ENCODE data around the gene ISOC2. TPM values are rescaled to one million over a fixed set of nuclear protein-coding genes. Genes with fewer than 3 reads are reported as not detected.

Gene ISOC2
- total RNA-seq, 4 donors from 2014 or later: 44.7 to 97.2 (median 87.5) TPM

DNA sequence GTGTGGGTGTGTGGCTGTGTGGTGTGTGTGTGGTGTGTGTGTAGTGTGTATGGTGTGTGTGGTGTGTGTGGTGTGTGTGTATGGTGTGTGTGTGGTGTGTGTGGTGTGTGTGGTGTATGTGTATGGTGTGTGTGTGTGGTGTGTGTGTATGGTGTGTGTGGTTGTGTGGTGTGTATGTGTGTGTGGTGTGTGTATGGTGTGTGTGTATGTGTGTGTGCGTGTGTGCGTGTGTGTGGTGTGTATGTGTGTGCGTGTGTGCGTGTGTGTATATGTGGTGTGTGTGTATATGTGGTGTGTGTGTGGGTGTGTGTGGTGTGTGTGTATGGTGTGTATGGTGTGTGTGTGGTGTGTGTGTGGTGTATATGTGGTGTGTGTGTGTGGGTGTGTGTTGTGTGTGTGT is 26.4 kb downstream of the ISOC2 start:
- no peaks in the 10 kb centered on the region for H3K9me3 ChIP-seq
- peaks cover 79% of the 10 kb centered on the region for H3K27me3 ChIP-seq
- no peaks in the 10 kb centered on the region for H3K36me3 ChIP-seq
- TF ChIP-seq POLR2A (IDR thresholded peaks at IDR 0.05) (no peak), EP300 (IDR thresholded peaks at IDR 0.05) (no peak), POLR2AphosphoS5 (IDR thresholded peaks at IDR 0.05) (no peak)
- TF ChIP-seq, protein P1, sequence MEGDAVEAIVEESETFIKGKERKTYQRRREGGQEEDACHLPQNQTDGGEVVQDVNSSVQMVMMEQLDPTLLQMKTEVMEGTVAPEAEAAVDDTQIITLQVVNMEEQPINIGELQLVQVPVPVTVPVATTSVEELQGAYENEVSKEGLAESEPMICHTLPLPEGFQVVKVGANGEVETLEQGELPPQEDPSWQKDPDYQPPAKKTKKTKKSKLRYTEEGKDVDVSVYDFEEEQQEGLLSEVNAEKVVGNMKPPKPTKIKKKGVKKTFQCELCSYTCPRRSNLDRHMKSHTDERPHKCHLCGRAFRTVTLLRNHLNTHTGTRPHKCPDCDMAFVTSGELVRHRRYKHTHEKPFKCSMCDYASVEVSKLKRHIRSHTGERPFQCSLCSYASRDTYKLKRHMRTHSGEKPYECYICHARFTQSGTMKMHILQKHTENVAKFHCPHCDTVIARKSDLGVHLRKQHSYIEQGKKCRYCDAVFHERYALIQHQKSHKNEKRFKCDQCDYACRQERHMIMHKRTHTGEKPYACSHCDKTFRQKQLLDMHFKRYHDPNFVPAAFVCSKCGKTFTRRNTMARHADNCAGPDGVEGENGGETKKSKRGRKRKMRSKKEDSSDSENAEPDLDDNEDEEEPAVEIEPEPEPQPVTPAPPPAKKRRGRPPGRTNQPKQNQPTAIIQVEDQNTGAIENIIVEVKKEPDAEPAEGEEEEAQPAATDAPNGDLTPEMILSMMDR (IDR thresholded peaks at IDR 0.05): no peak
- DNase-seq (ENCODE audit: low spot score in 2 of 2): no peak
- 98% methylated on average over 4 of the region's 4 CpGs for WGBS
- H3K27ac ChIP-seq: no peak overlapping the region
- peaks cover 4% of the 10 kb centered on the region for H3K4me1 ChIP-seq
- H3K4me3 ChIP-seq: no peak overlapping the region

DNA sequence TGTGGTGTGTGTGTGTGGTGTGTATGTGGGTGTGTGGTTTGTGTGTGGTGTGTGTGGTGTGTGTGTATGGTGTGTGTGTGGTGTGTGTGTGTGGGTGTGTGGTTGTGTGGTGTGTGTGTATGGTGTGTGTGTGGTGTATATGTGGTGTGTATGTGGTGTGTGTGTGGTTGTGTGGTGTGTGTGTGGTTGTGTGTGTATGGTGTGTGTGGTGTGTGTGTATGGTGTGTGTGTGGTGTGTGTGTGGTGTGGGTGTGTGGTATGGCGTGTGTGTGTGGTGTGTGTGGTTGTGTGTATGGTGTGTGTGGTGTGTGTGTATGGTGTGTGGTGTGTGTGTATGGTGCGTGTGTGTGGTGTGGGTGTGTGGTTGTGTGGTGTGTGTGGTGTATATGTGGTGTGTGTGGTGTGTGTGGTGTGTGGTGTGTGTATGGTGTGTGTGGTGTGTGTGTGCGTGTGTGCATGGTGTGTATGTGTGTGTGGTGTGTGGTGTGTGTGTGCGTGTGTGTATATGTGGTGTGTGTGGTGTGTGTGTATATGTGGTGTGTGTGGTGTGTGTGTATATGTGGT is 27.0 kb downstream of the ISOC2 start:
- Histone ChIP-seq H3K9me3 (no peaks in the 10 kb centered on the region), H3K36me3 (no peaks in the 10 kb centered on the region), H3K4me1 (peaks cover 4% of the 10 kb centered on the region), H3K27ac (no peak overlapping the region), H3K27me3 (peaks cover 79% of the 10 kb centered on the region), H3K4me3 (no peak overlapping the region)
- no peak for TF ChIP-seq POLR2A (IDR thresholded peaks at IDR 0.05)
- TF ChIP-seq, protein P1 (IDR thresholded peaks at IDR 0.05): no peak
- TF ChIP-seq EP300 (IDR thresholded peaks at IDR 0.05): no peak
- 67% methylated on average over 4 of the region's 4 CpGs for WGBS
- DNase-seq (ENCODE audit: low spot score in 2 of 2): no peak

DNA sequence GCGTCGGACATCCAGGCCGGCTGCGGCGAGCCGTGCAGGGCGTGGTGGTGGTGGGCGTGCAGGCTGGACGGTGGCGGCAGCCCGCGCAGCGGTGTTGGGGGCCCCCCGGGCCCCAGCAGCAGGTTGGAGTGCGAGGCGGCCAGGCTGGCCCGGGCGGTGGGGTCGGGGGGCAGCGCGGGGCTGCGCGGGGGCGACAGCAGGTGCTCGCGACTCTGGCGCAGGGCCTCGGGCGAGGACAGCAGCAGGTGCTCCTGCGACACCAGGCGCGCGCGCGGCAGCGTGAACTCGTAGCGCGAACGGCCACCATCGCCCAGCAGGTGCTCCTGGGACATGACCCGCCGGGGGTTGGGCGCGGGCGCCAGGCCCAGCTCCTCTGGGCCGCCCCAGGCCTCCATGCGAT is 28.1 kb downstream of the ISOC2 start:
- no peak for TF ChIP-seq POLR2AphosphoS5 (IDR thresholded peaks at IDR 0.05)
- no peak for TF ChIP-seq POLR2A (IDR thresholded peaks at IDR 0.05)
- TF ChIP-seq EP300 (IDR thresholded peaks at IDR 0.05): no peak
- WGBS: no CpG with 5 or more reads among the region's 48 CpGs
- Histone ChIP-seq H3K4me1 (peaks cover 4% of the 10 kb centered on the region), H3K36me3 (no peaks in the 10 kb centered on the region), H3K4me3 (no peak overlapping the region), H3K27ac (no peak overlapping the region), H3K9me3 (no peaks in the 10 kb centered on the region), H3K27me3 (peaks cover 78% of the 10 kb centered on the region)
- no peak for DNase-seq (ENCODE audit: low spot score in 2 of 2)

DNA sequence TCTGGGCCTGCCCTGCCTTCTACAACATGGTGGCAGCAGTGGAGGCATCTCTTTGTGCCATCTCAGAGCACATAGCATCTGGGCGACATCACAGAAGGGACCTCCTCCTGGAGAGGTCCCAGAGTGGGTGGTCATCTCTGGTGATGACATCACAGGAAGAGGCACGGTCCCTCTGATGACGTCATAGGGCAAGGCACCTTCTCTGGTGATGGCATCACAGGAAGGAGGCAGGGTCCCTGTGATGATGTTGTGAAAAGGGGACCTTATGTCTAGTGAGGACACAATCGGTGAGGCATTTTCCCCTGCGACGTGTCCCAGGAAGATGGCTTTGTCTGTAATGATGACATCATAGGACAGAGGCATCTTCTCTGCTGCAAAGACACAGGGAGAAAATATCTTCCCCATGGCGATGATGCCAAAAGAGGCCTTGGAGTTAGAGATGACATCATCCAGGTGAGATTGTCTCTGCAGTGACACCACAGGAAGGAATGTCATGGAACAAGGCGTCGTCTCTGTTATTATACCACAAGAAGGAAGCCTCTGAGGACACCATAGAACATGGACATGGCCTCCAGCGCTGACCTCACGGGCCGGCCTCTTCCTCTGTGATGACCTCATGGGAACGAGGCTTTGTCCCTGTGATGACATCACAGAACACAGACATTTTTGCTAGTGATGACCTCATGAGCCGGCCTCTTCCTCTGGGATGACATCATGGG is 29.0 kb downstream of the ISOC2 start:
- 87% methylated on average over 12 of the region's 14 CpGs for WGBS
- Histone ChIP-seq H3K9me3 (no peaks in the 10 kb centered on the region), H3K4me1 (peaks cover 4% of the 10 kb centered on the region), H3K4me3 (no peak overlapping the region), H3K27me3 (peaks cover 73% of the 10 kb centered on the region), H3K36me3 (no peaks in the 10 kb centered on the region), H3K27ac (no peak overlapping the region)
- TF ChIP-seq EP300 (IDR thresholded peaks at IDR 0.05): no peak
- no peak for TF ChIP-seq POLR2AphosphoS5 (IDR thresholded peaks at IDR 0.05)
- DNase-seq (ENCODE audit: low spot score in 2 of 2): no peak

DNA sequence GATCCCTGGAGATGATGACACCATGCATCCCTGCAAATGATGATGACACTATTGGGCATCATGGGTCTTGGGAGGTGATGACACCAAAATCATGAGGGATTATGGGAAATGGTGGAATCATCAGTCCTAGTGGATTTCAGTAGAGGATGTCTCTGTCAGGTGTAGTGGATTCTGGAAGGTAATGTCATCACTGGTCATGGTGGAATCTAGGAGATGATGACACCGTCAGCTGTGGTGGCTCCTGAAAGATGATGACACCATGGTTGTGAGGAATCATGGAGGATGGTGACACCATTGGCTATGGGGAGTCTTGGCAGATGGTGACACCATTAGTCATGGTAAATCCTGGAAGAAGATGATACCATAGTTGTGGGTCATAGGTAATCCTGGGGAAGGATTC is 30.3 kb downstream of the ISOC2 start:
- no peak overlapping the region for H3K4me3 ChIP-seq
- WGBS: 83% methylated on average over 1 of the region's 1 CpG
- H3K27ac ChIP-seq: no peak overlapping the region
- H3K27me3 ChIP-seq: peaks cover 63% of the 10 kb centered on the region
- peaks cover 4% of the 10 kb centered on the region for H3K4me1 ChIP-seq
- no peaks in the 10 kb centered on the region for H3K36me3 ChIP-seq
- TF ChIP-seq EP300 (IDR thresholded peaks at IDR 0.05) (no peak), POLR2AphosphoS5 (IDR thresholded peaks at IDR 0.05) (no peak), POLR2A (IDR thresholded peaks at IDR 0.05) (no peak)
- TF ChIP-seq, protein P1 (IDR thresholded peaks at IDR 0.05): no peak
- no peaks in the 10 kb centered on the region for H3K9me3 ChIP-seq
- DNase-seq (ENCODE audit: low spot score in 2 of 2): no peak

DNA sequence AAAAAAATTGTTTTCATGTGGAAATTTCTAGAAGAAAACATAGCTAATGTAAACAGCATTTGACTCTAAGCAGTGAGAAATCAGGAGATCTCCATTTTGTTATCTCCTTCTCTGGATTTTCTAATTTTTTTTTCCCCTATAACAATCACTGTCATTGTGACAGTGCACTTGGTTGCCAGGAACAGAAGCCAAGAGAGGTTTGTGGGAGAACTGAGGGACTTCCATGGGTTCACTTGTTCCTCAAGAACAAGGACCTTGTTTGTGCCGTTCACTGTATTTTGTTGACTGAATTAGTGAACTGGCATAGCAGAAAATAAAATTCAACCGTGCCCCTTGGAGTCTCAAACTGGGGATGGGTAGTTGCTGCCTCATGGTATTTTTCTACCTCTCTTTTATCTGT is 35.4 kb downstream of the ISOC2 start:
- Histone ChIP-seq H3K36me3 (no peaks in the 10 kb centered on the region), H3K9me3 (no peaks in the 10 kb centered on the region), H3K27ac (no peak overlapping the region), H3K4me1 (peaks cover 3% of the 10 kb centered on the region), H3K27me3 (peaks cover 40% of the 10 kb centered on the region), H3K4me3 (no peak overlapping the region)
- TF ChIP-seq EP300 (IDR thresholded peaks at IDR 0.05): no peak
- TF ChIP-seq, protein P1 (IDR thresholded peaks at IDR 0.05): no peak
- TF ChIP-seq POLR2AphosphoS5 (IDR thresholded peaks at IDR 0.05): no peak
- TF ChIP-seq POLR2A (IDR thresholded peaks at IDR 0.05): no peak
- no peak for DNase-seq (ENCODE audit: low spot score in 2 of 2)
- WGBS: 79% methylated on average over 2 of the region's 2 CpGs

Data from suprapubic skin (tissue), 4 donors.